Measurements from ENCODE around the gene LRMDA.

DNA sequence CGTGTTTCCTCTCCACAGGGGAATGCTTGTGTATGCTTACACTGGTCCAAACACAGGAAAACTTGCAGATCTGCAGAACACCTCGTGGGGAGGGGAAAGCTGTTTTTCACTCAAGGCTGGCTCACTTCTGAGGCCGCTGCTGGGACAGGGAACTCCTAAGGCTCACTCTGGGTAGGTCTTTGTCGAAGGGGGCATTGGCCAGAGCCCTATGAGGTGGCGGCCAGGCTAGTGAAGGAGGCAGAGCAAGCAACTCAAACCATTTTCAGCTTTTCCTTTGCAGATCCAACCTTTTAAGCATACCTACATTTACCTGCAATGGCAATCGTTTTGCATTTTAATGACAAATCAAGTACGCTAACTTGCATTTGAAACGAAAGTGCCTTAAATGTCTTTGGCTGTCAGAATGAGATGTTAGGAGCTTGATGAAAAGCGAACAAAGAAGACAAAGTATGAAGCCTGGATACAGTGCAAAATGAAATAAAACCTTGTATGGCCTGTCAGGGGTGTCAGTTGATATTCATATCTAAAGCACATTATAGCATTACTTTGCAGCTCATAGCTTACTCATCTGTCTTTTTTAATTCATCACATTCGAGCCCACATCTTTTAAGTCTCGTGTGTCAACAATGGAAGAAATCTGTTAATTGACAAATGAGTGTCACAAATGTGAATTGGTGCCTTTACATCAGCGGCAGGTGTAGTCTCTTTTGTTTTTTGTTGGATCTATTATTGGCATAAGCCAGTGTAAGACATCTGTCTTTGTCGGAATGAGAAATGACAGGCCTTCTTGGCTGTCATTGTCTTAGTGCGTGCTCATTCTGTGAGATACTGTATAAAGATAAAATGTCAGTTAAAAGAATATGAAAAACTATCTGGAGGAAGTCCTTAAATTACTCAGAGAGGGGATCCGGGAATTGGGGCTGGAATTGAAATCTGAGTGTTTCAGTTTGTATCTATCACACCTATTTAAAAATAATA lies 30.5 kb downstream of the LRMDA start:
- no peak for TF ChIP-seq POLR2A (IDR thresholded peaks at IDR 0.05; ENCODE audit: low read length)
- TF ChIP-seq, protein P1, sequence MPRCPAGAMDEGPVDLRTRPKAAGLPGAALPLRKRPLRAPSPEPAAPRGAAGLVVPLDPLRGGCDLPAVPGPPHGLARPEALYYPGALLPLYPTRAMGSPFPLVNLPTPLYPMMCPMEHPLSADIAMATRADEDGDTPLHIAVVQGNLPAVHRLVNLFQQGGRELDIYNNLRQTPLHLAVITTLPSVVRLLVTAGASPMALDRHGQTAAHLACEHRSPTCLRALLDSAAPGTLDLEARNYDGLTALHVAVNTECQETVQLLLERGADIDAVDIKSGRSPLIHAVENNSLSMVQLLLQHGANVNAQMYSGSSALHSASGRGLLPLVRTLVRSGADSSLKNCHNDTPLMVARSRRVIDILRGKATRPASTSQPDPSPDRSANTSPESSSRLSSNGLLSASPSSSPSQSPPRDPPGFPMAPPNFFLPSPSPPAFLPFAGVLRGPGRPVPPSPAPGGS (IDR thresholded peaks at IDR 0.05), result no peak
- TF ChIP-seq, protein P2, sequence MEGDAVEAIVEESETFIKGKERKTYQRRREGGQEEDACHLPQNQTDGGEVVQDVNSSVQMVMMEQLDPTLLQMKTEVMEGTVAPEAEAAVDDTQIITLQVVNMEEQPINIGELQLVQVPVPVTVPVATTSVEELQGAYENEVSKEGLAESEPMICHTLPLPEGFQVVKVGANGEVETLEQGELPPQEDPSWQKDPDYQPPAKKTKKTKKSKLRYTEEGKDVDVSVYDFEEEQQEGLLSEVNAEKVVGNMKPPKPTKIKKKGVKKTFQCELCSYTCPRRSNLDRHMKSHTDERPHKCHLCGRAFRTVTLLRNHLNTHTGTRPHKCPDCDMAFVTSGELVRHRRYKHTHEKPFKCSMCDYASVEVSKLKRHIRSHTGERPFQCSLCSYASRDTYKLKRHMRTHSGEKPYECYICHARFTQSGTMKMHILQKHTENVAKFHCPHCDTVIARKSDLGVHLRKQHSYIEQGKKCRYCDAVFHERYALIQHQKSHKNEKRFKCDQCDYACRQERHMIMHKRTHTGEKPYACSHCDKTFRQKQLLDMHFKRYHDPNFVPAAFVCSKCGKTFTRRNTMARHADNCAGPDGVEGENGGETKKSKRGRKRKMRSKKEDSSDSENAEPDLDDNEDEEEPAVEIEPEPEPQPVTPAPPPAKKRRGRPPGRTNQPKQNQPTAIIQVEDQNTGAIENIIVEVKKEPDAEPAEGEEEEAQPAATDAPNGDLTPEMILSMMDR (IDR thresholded peaks at IDR 0.05), result no peak

Data from A549 (cell line).